ENCODE results near the gene SNRNP70.

- no peak for TF ChIP-seq POLR2A (IDR thresholded peaks at IDR 0.05)
- TF ChIP-seq EP300 (IDR thresholded peaks at IDR 0.05): no peak
Measured at GRCh38 chr19:49153167-49153809, 68.0 kb downstream of the SNRNP70 start.

Measured in ovary (tissue), 1 donor.